Measurements from ENCODE around the gene LPP.

LPP gene

DNA sequence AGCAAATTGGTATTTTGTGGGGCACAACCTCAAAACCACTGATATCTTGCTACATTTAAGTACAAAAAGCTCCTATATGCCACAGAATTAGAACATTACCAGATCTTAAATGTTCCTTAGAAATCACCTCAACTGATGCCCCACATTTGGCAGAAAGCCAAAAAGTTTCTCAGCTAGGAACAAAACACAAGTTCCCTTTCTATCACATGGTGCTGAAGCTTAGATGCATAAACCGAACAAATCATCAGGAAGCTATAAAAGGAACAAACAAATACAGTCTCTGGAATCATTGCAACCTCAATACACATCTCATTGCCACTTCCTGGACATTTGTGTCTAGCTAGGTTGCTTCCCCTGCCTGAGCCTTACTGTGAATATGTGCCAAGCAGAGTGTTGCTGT, 492.6 kb downstream of the LPP start:
- Mint-ChIP-seq H3K9me3 (peaks cover 4% of the 10 kb centered on the region), H3K27me3 (no peaks in the 10 kb centered on the region), H3K4me3 (no peak overlapping the region), H3K27ac (peak overlapping the region; percentile 28), H3K4me1 (ENCODE audit: low read depth) (peaks cover 4% of the 10 kb centered on the region), H3K36me3 (ENCODE audit: low read depth) (no peaks in the 10 kb centered on the region)
- no peak for DNase-seq

- Mint-ChIP-seq H3K4me3 (no peak overlapping the region), H3K27ac (no peak overlapping the region), H3K27me3 (no peaks in the 10 kb centered on the region), H3K36me3 (ENCODE audit: low read depth) (no peaks in the 10 kb centered on the region), H3K9me3 (peaks cover 4% of the 10 kb centered on the region), H3K4me1 (ENCODE audit: low read depth) (peaks cover 4% of the 10 kb centered on the region)
- DNase-seq: no peak
Measured at GRCh38 chr3:188647237-188647636, 493.3 kb downstream of the LPP start.

DNA sequence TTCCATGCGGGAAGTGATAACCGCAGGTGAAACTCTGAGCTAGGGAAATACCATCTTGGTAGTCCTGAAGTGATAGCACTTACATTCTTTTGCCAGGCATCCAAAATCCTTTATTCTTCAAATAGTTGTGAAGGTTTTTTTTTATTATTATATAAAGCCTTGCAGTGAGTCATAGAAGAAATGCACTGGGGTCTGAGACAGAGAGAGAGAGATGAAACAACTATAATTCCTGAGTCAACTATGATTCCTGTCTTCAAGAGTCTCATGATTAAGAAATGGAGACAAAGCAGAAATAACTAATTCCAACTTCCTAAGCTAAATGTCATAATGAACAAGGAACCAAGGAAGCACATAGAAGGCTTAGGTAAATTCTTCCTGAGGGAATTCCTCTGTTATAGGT, 495.6 kb downstream of the LPP start:
- Mint-ChIP-seq H3K4me1 (ENCODE audit: low read depth) (peaks cover 4% of the 10 kb centered on the region), H3K4me3 (no peak overlapping the region), H3K27me3 (no peaks in the 10 kb centered on the region), H3K27ac (no peak overlapping the region), H3K9me3 (peaks cover 4% of the 10 kb centered on the region), H3K36me3 (ENCODE audit: low read depth) (no peaks in the 10 kb centered on the region)
- no peak for DNase-seq

GRCh38 chr3:188656196-188656982, 502.4 kb downstream of the LPP start:
- Mint-ChIP-seq H3K27me3 (no peaks in the 10 kb centered on the region), H3K9me3 (no peaks in the 10 kb centered on the region), H3K4me1 (ENCODE audit: low read depth) (peaks cover 15% of the 10 kb centered on the region), H3K36me3 (ENCODE audit: low read depth) (no peaks in the 10 kb centered on the region), H3K27ac (no peak overlapping the region), H3K4me3 (no peak overlapping the region)
- DNase-seq: no peak

GRCh38 chr3:188658606-188659005, 504.6 kb downstream of the LPP start:
- Mint-ChIP-seq H3K27ac (no peak overlapping the region), H3K9me3 (no peaks in the 10 kb centered on the region), H3K36me3 (ENCODE audit: low read depth) (no peaks in the 10 kb centered on the region), H3K27me3 (no peaks in the 10 kb centered on the region), H3K4me3 (no peak overlapping the region), H3K4me1 (ENCODE audit: low read depth) (peaks cover 15% of the 10 kb centered on the region)
- DNase-seq: no peak

- no peak for DNase-seq
- no peaks in the 10 kb centered on the region for H3K27me3 Mint-ChIP-seq
Measured at GRCh38 chr3:188659449-188660090, 505.6 kb downstream of the LPP start.

DNA sequence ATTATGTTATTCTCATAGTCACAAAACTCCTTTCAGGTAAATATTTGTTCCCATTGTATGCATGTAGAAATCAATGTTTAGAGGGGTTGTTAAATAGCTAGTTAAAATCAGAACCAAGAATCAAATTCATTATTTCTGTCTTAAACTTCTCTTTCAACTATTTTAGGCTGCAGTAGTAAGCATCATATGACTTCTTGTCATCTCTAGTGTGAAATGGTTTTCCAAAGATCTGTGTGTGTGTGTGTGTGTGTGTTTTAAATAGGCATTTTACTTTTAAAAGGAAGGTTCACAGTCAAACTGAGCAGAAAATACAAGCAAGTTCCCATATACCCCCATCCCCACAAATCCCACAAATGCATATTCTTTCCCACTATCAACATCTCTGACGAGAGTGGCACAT, 506.5 kb downstream of the LPP start:
- Mint-ChIP-seq H3K4me1 (ENCODE audit: low read depth) (peaks cover 12% of the 10 kb centered on the region), H3K36me3 (ENCODE audit: low read depth) (no peaks in the 10 kb centered on the region), H3K27ac (no peak overlapping the region), H3K4me3 (no peak overlapping the region), H3K27me3 (no peaks in the 10 kb centered on the region), H3K9me3 (no peaks in the 10 kb centered on the region)
- no peak for DNase-seq

More at GRCh38 chr3:188659449-188660090, 505.6 kb downstream of the LPP start:
- Mint-ChIP-seq H3K4me1 (ENCODE audit: low read depth) (peaks cover 17% of the 10 kb centered on the region), H3K27ac (no peak overlapping the region), H3K4me3 (no peak overlapping the region), H3K9me3 (no peaks in the 10 kb centered on the region), H3K36me3 (ENCODE audit: low read depth) (no peaks in the 10 kb centered on the region)

DNA sequence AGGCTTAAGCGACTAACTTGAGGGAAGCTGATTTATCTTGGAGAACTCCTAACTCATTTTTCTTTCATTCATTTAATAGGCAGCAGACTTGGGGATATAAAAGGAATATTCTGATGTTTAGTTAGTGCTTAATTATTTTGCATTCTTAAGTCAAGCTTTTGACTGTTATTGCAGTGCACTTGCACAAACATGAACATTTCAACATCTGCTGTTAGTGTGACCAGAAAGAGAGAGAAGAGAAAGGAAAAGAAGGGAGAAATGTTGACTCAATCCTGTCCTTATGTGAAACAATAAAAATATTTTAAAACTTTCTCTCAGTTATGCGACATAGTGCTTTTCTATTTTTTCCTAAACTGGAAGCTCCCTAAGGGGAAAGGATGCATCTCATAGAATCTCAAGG, 507.8 kb downstream of the LPP start:
- peaks cover 5% of the 10 kb centered on the region for H3K4me1 Mint-ChIP-seq (ENCODE audit: low read depth)
- no peak for DNase-seq
- no peaks in the 10 kb centered on the region for H3K27me3 Mint-ChIP-seq
- H3K4me3 Mint-ChIP-seq: no peak overlapping the region
- no peaks in the 10 kb centered on the region for H3K36me3 Mint-ChIP-seq (ENCODE audit: low read depth)
- no peak overlapping the region for H3K27ac Mint-ChIP-seq
- no peaks in the 10 kb centered on the region for H3K9me3 Mint-ChIP-seq

GRCh38 chr3:188662214-188662613, 508.3 kb downstream of the LPP start:
- H3K27me3 Mint-ChIP-seq: no peaks in the 10 kb centered on the region
- no peak overlapping the region for H3K27ac Mint-ChIP-seq
- H3K9me3 Mint-ChIP-seq: no peaks in the 10 kb centered on the region
- DNase-seq: no peak
- no peaks in the 10 kb centered on the region for H3K36me3 Mint-ChIP-seq (ENCODE audit: low read depth)
- peaks cover 5% of the 10 kb centered on the region for H3K4me1 Mint-ChIP-seq (ENCODE audit: low read depth)
- no peak overlapping the region for H3K4me3 Mint-ChIP-seq

DNA sequence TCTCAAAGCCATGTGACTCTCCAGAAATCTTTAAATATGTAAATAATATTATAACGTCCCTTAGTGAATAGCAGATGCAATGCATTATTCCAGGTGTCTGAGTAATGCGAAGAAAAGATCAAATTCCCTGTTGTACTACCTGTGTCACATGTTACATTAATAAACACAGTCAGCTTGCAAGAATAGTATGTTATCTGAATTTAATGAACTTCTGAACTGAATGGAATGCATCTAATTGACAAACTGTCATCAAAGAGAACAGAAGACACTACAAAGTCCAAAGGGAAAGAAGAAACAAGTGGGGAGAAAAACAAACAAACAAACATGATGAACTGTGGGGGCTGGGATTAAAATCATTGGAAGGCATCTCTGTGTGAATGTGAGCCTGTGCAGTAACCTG, 508.8 kb downstream of the LPP start:
- peaks cover 11% of the 10 kb centered on the region for H3K4me1 Mint-ChIP-seq (ENCODE audit: low read depth)
- no peak for DNase-seq
- H3K27ac Mint-ChIP-seq: no peak overlapping the region
- no peak overlapping the region for H3K4me3 Mint-ChIP-seq
- H3K36me3 Mint-ChIP-seq (ENCODE audit: low read depth): no peaks in the 10 kb centered on the region
- no peaks in the 10 kb centered on the region for H3K9me3 Mint-ChIP-seq
- no peaks in the 10 kb centered on the region for H3K27me3 Mint-ChIP-seq

DNA sequence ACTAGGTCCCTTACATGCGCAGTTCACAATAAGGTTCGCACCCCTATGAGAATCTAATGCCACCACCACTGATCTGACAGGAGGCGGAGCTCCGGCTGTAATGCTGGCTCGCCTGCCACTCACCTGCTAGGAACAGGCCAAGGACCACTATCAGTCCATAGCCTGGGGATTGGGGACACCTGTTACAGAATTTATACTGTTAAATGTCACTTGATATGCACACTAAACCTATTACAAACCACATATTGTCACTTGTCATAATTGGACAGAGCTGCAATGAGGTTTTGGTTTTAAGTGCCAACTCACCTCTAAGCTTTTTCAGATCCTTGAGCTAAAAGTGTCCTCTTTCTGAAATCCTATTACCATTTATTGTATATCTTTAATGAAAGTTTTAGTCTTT, 509.9 kb downstream of the LPP start:
- Mint-ChIP-seq H3K27ac (no peak overlapping the region), H3K4me1 (ENCODE audit: low read depth) (peaks cover 20% of the 10 kb centered on the region), H3K27me3 (no peaks in the 10 kb centered on the region), H3K36me3 (ENCODE audit: low read depth) (peaks cover 1% of the 10 kb centered on the region), H3K9me3 (no peaks in the 10 kb centered on the region), H3K4me3 (no peak overlapping the region)
- no peak for DNase-seq

DNA sequence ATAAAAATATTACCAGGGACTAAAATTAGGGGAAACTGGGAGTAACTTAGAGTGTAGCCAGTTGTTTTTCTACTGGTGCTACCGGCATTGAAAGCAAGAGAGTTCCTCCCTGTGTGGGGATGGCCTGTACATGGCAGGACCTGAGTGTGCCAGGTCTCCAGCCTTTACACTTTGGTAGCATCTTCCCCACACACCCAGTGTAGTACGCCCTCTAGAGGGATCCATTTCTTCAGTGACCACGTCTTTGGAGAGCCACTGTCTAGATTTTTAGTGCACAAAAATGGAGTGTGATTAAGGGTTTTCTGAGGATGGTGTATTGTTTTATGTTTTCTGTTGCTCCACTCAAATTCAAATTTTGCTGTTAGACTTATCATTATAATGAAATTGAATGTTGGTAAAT, 510.8 kb downstream of the LPP start:
- peaks cover 5% of the 10 kb centered on the region for H3K36me3 Mint-ChIP-seq (ENCODE audit: low read depth)
- no peaks in the 10 kb centered on the region for H3K9me3 Mint-ChIP-seq
- H3K4me3 Mint-ChIP-seq: no peak overlapping the region
- DNase-seq: no peak
- no peaks in the 10 kb centered on the region for H3K27me3 Mint-ChIP-seq
- peaks cover 22% of the 10 kb centered on the region for H3K4me1 Mint-ChIP-seq (ENCODE audit: low read depth)
- no peak overlapping the region for H3K27ac Mint-ChIP-seq

DNA sequence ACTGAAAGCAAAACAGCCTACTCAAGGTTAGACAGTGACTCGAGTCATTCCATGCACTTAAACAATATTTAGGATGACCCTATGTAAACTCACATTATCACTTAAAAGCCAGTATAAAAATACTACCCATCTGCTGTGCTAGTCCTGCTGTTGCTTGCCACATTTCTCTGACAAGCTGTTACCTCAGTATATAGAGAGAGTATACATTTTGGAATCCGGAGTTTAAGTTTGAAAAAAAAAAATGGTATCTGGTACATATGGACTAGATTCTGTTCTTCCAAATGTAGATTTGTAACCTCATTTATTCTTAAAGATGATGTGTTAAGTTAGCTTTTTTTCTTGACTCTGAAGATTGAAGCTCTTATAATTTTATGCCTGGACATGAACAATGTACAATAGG, 514.0 kb downstream of the LPP start:
- Mint-ChIP-seq H3K9me3 (no peaks in the 10 kb centered on the region), H3K4me3 (no peak overlapping the region), H3K4me1 (ENCODE audit: low read depth) (peaks cover 30% of the 10 kb centered on the region), H3K36me3 (ENCODE audit: low read depth) (peaks cover 5% of the 10 kb centered on the region), H3K27me3 (no peaks in the 10 kb centered on the region), H3K27ac (peak overlapping the region; percentile 52)
- no peak for DNase-seq

DNA sequence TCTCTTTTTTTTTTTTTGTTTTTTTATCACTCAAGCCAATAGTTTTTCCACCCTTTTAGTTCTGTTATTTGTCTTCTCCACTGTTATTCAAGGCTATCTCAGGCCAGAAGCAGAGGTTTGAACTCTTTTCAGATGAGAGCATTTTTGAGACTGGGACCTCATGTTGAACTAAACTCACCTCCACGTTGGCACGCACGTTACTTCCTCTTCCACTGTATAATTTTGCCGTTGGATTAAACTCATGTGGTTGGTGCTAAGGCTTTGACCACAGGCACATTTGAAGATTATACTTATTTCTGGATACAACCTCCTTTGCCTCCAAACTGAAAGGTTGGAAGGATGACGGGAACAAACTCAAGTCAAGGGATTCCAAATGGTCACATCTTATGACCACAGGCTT, 516.5 kb downstream of the LPP start:
- H3K36me3 Mint-ChIP-seq (ENCODE audit: low read depth): peaks cover 5% of the 10 kb centered on the region
- H3K4me1 Mint-ChIP-seq (ENCODE audit: low read depth): peaks cover 28% of the 10 kb centered on the region
- DNase-seq: no peak
- H3K4me3 Mint-ChIP-seq: no peak overlapping the region
- no peaks in the 10 kb centered on the region for H3K27me3 Mint-ChIP-seq
- H3K27ac Mint-ChIP-seq: no peak overlapping the region
- H3K9me3 Mint-ChIP-seq: no peaks in the 10 kb centered on the region

DNA sequence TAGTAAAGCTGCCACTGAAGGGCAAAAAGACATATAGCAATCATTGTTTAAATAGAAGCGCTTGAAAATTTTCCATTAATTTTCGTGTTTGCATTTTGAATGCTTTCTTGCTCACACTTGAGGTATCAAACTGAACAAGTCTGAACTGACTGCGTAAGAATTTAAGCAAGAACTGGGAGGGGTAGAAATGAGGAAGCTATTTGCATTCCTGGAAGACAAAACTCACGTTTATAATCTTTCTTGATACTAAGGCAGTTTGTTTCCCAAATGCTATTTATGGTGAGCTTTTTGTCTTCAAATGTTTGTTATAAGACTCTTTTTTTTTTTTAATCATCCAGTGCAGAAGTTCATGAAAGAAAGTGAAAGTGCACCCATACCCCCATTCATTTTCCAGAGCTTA, 518.0 kb downstream of the LPP start:
- DNase-seq: no peak
- Mint-ChIP-seq H3K4me3 (no peak overlapping the region), H3K27ac (no peak overlapping the region), H3K27me3 (no peaks in the 10 kb centered on the region), H3K9me3 (no peaks in the 10 kb centered on the region), H3K4me1 (ENCODE audit: low read depth) (peaks cover 29% of the 10 kb centered on the region), H3K36me3 (ENCODE audit: low read depth) (peaks cover 5% of the 10 kb centered on the region)

Data from activated T-cell treated with anti-CD3 and anti-CD28 coated beads, Interleukin-2, amount 50 U/mL, for 24 hours (primary cell).